ENCODE measurements around the gene DACT2. TPM values are rescaled to one million over a fixed set of nuclear protein-coding genes. Genes with fewer than 3 reads are reported as not detected.

The DACT2 gene
- total and polyA plus RNA-seq, 9 of the 15 experiments (the other 6 are each of a cell fraction or from before 2014, with no cell fraction given) = not detected

DNA sequence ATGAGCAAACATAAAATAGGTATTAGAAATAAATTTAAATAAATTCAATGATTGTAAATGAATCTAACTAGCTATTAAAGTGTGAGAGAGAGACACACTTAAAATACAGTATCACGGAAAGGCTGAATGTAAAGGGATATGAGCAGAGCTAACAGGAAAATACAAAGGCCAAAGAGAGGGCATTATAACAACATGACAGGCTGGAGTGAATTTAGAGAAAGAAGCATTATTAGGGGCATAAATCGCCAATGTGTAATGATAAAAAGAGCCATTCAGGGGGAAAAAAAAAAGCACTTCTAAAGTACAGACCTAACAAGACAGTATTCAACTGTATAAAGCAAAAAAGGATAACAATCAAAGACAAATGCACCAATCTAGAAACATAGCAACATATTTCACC, 28.1 kb downstream of the DACT2 start (continued):
- TF ChIP-seq, protein P1, sequence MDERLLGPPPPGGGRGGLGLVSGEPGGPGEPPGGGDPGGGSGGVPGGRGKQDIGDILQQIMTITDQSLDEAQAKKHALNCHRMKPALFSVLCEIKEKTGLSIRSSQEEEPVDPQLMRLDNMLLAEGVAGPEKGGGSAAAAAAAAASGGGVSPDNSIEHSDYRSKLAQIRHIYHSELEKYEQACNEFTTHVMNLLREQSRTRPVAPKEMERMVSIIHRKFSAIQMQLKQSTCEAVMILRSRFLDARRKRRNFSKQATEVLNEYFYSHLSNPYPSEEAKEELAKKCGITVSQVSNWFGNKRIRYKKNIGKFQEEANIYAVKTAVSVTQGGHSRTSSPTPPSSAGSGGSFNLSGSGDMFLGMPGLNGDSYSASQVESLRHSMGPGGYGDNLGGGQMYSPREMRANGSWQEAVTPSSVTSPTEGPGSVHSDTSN (CRISPR knock-in tag; IDR thresholded peaks at IDR 0.05; ENCODE audit: low read depth) = no peak
- TF ChIP-seq, protein P1 (tag; conservative IDR thresholded peaks at IDR 0.05; ENCODE audit: low read depth) = no peak
- TF ChIP-seq MTF1 (CRISPR knock-in tag; IDR thresholded peaks at IDR 0.05; ENCODE audit: borderline replicate concordance) = no peak
- no peak for TF ChIP-seq ZNF436 (CRISPR knock-in tag; IDR thresholded peaks at IDR 0.05)
- TF ChIP-seq ZNF239 (CRISPR knock-in tag; IDR thresholded peaks at IDR 0.05) = no peak
- no peak for TF ChIP-seq ATF2 (CRISPR knock-in tag; IDR thresholded peaks at IDR 0.05)

DNA sequence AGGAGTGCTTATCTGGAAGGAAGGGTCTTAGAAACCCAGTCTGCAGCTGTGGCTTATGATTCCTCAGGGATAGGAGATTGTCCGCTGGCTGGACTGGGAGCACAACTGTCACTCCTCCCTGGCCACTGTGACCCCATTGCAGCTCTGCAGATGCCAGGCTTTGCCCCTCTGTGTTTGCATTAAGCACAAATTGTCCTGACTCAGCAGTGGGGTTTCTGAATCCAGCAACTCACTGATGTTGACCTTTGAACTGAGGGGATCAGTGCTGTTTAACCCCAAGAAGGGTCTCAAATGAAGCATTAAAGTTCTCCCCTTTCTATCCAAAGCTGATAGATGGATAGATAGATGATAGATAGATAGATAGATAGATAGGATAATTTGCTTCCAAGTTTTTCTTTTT, 29.5 kb downstream of the DACT2 start:
- peaks cover 3% of the 10 kb centered on the region for H3K9me1 ChIP-seq (ENCODE audit: control insufficient read depth, insufficient read depth, low read length)
- no peak overlapping the region for H3K4me2 ChIP-seq (ENCODE audit: insufficient read depth, low read length)
- in situ Hi-C loops (cut with MboI) = no loop called here
- H3K27ac ChIP-seq (ENCODE audit: extremely low read depth, low read depth, low read length) = no peak overlapping the region
- no peak overlapping the region for H3K4me3 ChIP-seq
- H3K79me2 ChIP-seq (ENCODE audit: control insufficient read depth, insufficient read depth, low read length) = no peaks in the 10 kb centered on the region
- TF ChIP-seq JUN (IDR thresholded peaks at IDR 0.05; ENCODE audit: borderline replicate concordance, low read depth, low read length) (no peak), JUN (CRISPR knock-in tag; IDR thresholded peaks at IDR 0.05; ENCODE audit: borderline replicate concordance) (no peak), DACH1 (IDR thresholded peaks at IDR 0.05; ENCODE audit: partially characterized antibody) (peak; percentile 11)
- no peak overlapping the region for H2AFZ ChIP-seq (ENCODE audit: low read depth, low read length)
- DNase-seq (ENCODE audit: extremely low read depth in 1 of 4, low spot score in 3 of 4) = no peak
- H4K20me1 ChIP-seq (replicated peaks; ENCODE audit: control insufficient read depth, insufficient read depth, low read length) = no peaks in the 10 kb centered on the region
- POLR2A ChIA-PET = no interaction called here
- WGBS (ENCODE audit: insufficient coverage, low coverage, missing lambda C conversion rate) = 7% methylated on average over 1 of the region's 1 CpG
- H3K9me3 ChIP-seq (replicated peaks; ENCODE audit: control insufficient read depth, insufficient read depth, low read depth, low read length) = no peaks in the 10 kb centered on the region
- no TSS peak for BruUV-seq (replicated peaks)
- no peak overlapping the region for H3K9ac ChIP-seq (ENCODE audit: insufficient read depth in 1 of 2, low read depth in 2 of 2, low read length in 2 of 2)
- intact Hi-C loops (cut with micrococcal nuclease) = no loop called here
- H3K27me3 ChIP-seq (ENCODE audit: control insufficient read depth in 2 of 2, insufficient read depth in 2 of 2, low read length in 2 of 2) = peaks cover 18 to 38% of the 10 kb centered on the region in 2 experiments
- no peaks in the 10 kb centered on the region; a peak in 1 of 5 replicates for H3K4me1 ChIP-seq (replicated peaks in 1 of 2; ENCODE audit: control insufficient read depth in 2 of 2, insufficient read depth in 2 of 2, low read length in 2 of 2)
- H3K36me3 ChIP-seq (ENCODE audit: control insufficient read depth, insufficient read depth, low read length) = no peaks in the 10 kb centered on the region
- no peak for ATAC-seq
- CTCF ChIA-PET (ENCODE audit: low intra/inter-chr PET ratio) = no interaction called here
- FAIRE-seq = no peak
